Neural progenitor cell (in vitro differentiated cells): Measurements from ENCODE around the gene FLT3LG.

Experiments used
- CTCF ChIP-seq: fragments of 200-600 bp; sonication (generic); IDR thresholded peaks from 2 replicates; pipeline ENCODE4 v1.5.1; 2017; ENCODE audit warnings: antibody characterized with exemption, mild to moderate bottlenecking
- EZH2phosphoT487 ChIP-seq: fragments of 200-600 bp; sonication (generic); IDR thresholded peaks from 2 replicates; pipeline ENCODE4 v1.6.1; 2017; ENCODE audit warnings: antibody characterized with exemption

- TF ChIP-seq CTCF, result peak; percentile 69
- no peak for TF ChIP-seq EZH2phosphoT487
These were observed 2.2 kb downstream of the FLT3LG start for GRCh38 chr19:49475995-49476880.
